ENCODE results near the gene PAK4.

The PAK4 gene

DNA sequence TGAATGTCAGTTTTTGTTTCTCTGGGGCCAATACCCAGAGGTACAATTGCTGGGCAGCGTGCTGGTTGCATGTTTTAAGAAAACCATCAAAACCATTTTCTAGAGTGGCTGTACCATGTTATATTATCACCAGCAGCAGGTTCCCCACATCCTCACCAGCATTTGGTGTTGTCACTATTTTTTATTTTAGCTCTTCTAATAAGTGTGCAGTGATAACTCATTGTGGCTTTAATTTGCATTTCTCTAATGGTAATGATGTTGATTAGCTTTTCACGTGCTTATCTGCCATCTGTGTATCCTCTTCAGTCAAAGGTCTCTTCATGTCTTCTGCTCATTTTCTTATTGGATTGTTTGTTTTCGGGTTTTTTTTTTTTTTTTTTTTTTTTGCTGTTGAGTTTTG is 21.9 kb downstream of the PAK4 start:
- DNase-seq: no peak

DNA sequence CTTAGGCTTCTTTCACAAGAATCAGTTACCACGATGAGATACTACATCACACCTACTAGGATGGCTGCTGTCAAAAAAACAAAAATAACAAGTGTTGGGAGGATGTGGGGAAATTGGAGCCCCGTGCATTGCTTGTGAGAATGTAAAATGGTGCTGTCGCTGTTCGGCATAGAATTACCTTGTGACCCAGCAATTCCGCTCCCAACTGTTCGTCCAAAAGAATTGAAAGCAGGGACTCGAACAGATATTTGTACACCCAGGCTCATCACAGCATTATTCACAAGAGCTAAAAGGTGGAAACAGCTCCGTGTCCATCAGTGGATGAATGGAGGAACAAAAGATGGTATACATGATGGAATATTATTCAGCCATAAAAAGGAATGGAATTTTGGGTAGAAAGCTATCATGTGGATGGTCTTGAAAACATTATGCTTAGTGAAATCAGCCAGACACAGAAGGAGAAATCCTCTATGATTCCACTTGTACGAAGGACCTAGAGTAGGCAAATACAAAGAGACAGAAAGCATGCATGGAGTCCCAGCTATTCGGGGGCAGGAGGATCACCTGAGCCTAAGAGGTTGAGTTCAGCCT is 23.4 kb downstream of the PAK4 start:
- DNase-seq: no peak

DNA sequence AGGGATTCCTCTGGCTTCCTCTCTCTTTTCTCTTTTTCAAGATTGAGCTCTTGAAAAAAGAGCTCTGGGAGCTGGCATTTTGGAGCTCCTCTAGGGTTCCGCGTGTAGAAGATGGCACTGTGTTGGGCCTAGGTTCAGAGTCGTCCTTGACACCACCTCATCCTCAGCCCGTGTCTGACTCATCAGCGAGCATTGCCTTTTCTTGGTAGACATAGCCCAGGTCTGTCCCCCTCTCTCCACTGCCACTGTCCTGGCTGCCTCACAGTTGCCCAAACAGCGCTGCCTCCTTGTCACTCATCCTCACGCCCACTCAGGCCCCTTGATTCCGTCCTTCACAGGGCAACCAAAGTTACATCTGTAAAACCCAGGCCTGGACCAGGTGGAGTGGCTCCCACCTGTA is 24.6 kb downstream of the PAK4 start:
- no peak for DNase-seq

DNA sequence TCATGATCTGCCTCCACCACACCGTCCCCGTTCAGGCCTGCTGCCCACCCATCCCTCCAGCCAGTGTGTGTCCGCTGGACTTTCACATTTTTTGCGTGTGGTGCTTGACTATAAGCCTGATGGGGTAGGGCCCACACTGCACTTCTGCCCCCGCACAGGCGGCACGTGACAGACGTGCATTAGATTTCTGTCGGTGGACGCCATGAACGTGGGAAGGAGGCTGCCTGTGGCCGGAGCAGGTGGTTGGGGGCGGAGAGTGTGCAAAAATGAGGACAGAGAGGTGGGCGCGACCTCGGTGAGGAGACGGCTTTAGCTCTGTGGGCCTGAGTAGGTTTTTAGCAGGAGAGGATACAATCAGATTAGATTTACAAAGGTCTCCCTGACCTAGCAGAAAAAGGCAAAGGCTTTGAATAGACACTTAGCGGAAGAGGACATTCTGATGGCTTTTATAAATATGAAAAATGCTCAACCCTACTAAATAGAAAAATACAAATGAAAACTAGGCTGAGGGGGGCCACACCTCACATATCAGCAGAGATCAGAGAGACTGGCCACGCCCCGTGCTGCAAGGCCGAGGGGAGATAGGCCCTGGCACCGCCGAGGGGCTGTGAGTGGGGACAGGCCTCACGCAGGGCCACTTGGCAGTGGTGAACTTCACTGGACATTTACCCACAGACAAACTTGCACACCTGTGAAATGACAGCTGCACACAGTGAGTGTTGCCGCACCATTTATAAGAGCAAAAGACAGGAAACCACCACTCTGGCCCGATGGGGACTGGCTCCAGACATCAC is 25.4 kb downstream of the PAK4 start:
- DNase-seq: no peak

DNA sequence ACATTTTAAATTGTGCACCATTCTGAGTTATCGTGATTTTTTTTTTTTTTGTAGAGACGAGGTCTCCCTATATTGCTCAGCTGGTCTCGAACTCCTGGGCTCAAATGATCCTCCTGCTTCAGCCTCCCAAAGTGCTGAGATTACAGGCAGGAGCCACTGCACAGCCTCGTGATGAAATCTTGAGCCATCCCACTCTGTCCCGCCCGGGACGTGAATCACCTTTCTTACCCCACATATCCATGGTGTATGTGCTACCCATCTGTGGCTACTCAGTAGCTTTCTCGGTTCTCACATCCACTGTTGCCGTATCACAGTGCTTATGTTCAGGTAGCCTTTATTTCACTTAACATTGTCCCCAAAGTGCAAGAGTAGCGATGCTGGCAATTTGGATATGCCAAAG is 26.5 kb downstream of the PAK4 start:
- no peak for DNase-seq

DNA sequence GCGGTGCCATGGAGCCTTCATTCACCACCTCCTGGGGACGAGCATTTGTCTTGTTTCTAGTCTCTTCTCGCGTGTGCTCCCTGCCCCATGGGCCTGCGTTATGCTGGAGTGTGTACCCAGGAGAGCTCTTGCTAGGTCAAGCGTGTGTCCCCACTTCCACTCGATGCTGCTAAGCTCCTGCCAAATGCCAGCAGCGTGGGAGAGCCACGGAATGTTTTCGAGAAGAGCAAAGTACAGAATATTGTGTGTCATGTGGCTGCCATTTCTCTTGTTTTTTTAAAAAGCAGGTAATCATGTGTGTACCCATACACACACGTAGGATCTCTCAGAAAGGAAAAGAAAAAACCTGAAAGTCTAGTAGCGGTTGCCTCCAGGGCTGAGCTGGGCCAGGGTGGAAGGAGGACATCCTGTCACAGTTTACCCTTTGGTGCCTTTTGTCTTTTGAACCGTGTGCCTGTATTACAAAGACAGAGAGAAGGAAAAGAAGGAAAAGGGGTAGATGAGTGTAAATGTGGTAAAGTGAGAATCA is 28.6 kb downstream of the PAK4 start:
- no peak for DNase-seq

DNA sequence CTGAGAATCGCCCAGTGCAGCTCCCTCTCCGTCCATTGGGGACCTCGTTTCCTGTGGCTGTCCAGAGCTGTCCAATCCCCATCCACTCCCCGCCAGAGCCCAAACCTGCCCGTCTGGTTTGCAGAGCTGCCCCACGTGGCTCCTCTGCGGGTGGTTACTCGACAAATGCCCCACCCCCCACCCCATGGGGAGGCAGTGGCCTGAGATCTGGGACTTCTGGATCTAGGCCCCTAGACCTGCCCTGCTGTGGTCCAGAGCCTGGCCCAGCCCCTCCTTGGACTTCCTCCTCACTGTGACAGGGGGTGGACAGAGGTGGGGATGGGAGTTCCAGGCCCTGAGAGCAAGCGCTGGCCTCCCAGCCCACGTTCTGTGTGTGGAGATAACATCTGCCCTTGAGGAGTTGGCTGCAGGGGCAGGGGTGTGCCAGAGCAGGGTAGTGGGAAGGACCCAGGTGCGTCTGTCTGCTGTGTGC is 29.1 kb downstream of the PAK4 start:
- peak; percentile 35 for DNase-seq

DNA sequence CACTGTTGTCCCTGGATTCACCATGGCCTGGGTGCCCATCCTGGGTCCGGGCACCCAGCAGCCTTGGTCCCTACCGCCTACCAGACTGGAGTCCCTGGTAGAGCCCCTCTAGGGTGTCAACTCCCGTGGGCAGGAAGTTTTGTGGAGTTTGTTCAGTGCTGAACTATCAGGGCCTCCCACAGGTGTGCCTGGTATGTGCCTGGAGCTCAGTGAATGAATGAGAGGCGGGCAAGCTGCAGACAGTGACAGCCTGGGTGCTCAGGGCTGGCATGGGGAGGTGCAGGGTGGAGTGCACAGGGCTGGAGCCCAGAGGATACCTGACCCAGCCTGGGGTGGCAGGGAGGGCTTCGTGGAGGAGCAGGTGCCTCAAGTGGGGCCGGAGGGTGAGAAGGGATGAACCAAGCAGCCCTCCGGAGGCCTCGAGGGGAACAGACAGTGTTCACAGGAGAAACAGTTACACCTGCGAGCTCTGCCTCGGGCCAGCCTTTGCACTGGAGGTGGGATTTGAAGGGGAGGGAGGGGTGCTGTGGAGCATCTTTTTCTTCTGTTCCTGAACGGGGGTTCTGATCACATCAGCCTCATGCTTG is 29.6 kb downstream of the PAK4 start:
- DNase-seq: no peak

DNA sequence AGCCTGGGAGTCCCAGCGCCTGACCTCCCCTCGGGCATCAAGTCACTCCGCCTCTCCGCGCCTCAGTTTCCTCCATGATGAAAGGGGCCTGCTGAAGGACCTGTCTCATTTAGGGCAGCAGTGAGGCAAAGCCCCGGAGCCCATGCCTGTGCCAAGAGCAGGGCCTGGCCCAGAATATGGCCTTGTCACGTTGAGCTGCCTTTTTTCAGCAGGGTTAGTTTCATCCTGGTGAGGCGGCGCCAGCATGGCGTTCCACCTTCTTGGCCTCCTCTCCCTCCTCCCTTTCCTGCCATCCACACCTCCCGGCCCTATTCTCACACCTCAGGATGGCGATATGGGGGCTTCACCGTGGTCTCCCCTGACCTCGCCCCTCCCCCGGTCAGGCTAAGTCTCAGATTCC is 30.2 kb downstream of the PAK4 start:
- DNase-seq: no peak

DNA sequence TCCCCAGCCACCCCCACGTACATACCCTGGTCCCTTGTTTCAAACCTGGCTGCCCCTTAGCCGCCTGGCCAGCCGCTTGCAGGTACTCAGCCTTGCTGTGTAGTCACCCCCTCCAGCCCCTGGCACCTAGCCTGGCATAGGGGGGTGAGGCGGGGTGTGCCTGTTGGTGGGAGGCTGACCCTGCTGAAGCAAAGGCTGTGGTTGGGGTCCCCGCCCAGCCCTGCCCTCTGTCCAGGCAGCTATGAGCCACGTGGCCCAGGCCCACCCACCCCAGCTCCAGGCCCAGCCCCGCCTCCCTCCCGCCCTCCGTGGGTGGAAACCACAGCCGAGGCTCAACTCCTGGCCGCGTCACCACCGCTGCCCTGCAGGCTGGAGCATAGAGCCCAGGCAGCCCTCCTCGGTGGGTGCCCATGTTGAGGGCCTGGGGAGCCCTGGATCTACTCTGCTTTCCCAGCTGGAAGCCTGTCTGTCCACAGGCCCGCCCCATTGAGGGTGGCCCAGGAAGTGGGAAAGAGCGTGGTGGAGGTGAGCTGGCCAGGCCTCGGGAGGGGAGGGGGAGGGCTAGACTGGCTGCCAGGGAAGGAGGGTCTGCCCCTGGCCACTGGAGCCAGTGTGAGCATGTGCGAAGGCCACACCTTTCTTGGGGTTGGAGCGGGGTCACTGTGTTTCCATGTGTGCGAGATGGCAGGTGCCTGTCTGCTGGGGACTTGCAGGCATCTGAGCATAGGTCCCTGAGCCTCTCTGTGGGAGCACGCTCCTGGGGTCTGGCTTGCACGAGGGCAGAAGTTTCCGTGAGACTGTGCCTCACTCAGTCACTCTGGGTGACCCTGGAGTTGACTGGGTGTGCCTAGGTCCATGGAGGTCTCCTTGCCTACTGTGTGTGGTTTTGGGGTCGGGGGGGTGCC is 31.0 kb downstream of the PAK4 start:
- DNase-seq: no peak

DNA sequence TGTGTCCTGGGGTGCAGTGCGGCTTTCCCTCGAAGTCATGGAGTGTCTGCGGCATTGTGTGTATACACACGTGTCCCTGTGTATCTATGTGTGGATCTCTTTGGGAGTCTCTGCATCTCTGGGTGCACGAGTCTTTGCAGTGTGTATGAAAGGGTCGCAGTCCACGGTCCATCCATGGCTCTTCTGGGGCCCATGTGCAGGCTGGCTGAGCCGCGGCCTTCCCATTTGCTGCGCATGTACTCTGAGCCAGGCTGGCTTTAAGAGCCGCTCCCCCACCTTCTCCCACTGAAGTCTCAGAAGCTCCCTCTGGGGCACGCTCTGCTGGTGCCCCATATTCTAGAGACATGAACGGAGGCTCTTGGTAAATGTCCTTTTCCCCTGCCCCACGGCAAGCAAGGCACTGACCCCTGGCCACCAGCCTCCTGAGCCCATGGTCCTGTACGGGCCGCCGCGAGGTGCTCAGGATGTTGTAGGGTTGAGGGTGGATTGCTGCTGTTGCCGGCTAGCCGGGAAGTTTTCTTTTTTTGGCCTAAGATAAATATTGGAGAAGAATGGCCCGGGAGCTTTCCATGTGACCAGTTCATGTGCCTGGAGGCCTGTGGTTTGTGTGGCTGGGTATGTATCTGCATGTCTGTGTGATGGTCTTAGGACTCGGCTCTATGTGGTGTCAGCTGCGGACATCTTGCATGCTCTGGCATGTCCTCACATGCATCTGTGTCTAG is 31.9 kb downstream of the PAK4 start:
- no peak for DNase-seq

DNA sequence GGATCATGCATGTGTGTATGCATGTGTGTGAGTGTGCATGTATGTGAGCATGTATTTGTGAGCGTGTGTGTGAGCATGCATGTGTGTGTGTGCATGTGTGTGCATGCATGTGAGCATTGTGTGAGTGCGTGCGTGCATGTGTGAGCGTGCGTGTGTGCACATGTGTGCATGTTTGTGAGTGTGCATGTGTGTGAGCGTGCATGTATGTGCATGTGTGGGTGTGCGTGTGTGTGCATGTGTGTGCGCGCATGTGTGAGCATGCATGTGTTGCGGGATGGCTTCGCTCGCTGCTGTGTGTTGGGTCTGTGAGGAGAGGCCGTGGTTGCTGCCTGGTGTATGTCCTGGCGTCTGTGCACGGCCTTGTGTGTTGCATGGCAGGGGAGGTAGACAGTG is 32.4 kb downstream of the PAK4 start:
- no peak for DNase-seq

DNA sequence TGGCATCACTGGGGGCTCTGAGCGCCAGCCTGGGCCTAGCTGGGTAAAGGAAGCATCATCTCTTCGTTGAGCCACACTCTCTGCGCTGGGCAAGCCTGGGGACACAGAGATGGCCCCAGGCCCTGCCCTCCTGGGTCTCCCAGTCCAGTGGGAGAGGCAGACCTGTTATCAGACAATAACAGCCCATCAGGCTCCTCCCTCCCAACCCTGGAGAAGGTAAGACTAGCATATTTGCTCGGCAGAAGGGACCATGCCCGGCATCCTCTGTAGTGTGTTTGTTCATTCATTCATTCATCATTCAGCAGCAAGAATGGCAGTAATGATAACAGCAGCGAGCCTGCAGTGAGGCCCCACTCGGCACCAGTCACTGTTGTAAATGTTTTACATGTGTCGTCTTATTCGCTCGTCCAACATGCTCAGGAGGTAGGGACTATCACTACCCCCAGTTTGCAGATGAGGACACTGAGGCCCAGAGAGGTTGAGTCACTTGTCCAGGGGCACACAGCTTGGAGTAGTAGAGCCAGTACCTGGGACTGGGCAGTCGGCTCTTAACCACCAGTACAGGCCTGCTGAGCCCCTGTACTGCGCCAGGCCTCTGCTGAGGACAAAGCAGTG is 33.2 kb downstream of the PAK4 start:
- DNase-seq: no peak

DNA sequence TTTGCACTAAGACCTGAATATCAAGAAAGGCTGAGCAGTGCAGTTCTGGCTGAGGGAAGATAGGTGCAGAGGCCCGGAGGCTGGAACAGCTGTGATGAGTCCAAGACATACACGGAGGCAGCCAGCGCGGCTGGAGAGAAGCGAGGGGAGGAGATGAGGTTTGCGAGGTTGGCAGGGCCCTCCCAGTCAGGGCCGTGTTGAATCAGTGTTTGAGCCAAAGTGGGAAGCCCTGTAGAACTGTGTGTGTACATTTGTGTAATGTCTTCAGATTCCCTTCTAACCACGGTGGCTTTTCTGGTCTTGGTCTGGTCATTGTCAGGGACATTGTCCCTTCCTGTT is 34.9 kb downstream of the PAK4 start:
- DNase-seq: no peak

DNA sequence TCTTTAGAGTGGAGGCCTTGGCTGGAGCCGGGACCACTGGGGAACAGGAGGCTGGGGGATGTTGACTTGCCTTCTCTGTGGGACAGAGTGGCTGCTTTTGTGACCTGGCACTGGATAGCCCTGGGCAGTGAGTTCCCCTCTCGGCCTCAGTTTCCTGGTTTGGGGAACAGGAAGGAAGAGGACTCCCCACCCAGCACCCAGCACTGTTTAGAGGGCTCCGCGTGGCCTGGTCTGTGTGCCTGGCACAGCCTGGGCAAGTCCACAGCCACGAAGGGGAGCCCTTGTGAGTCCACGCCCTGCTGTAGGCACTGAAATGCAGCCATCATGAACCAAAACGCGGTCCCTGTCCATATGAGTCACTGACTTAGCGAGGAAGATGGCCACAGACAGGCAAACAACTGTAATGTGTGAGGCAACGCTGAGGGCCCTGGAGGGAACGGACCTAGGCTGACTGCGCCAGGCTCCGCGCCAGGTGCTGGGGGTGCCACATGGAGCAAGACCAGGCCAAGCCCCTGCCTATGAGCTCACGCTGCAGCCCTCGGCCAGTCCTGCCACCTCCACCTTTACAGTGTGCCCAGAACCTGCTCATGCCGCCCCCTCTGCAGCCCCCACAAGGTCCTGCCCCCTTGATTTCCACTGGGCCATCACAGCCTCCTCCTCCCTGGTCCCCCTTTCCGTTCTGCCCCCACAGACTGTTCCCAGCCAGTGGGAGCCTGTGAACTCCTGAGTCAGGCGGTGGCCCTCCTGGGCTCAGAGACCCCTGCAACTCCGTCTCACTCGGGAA is 35.5 kb downstream of the PAK4 start:
- no peak for DNase-seq

DNA sequence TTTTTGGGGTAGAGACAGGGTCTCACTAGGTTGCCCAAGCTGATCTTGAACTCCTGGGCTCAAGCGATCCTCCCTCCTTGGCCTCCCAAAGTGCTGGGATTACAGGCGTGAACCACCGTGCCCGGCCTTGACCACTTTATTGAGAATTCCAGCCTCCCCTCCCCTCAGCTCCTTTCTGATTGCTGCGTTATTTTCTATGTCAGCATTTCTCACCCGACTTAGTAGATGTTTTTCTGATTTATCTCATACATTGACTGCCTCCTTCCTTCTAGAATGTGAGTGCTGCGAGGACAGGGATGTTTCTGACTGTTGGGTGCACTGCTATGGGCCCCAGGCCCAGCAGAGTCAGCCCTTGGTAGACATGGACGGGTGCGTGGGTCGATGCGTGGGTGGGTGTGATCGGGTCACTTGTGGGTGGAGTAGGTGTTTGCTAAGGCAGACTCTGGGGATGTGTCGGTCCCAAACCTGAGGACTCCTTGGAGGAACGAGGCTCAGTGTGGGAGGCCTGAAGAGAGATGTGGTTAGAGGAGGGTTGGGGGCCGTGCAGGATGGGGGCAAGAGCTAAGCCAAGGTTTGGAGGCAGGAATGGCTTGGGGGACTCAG is 37.0 kb downstream of the PAK4 start:
- no peak for DNase-seq

DNA sequence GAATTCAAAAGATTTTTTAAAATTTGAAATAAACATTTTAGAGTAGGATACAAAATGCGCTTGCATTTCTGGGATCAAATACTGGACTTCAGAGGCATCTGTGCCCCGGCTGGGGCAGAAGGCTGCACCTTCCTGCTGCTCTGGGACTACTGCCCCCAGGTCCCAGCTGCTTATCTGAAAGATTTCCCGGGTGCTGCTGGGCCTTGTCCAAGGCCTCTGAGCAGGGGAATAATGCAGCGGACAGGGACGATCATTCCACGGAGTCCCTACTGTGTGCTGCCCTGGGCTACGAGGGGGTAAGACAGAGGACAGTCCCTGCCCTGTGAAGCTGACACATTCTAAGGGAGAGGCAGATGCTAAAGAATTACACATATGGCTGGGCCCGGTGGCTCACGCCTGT is 38.0 kb downstream of the PAK4 start:
- no peak for DNase-seq

DNA sequence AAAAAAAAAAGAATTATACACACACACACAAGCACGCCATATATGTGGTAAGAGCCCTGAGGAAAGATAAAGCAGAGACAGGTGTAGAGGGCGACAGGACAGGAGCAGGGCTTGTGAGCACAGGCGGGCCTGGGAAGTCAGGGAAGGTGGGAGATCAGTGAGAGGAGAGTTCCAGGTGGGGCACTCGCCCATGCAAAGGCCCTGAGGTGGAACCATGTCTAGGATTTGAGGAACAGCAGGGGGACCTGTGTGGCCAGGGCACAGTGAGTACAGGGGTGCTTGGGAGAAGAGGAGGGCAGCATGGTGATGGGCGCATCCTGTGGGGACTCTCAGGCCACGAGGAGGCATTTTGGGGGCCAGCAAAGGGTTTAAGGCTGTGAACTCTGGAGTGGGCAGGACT is 38.7 kb downstream of the PAK4 start:
- no peak for DNase-seq

DNA sequence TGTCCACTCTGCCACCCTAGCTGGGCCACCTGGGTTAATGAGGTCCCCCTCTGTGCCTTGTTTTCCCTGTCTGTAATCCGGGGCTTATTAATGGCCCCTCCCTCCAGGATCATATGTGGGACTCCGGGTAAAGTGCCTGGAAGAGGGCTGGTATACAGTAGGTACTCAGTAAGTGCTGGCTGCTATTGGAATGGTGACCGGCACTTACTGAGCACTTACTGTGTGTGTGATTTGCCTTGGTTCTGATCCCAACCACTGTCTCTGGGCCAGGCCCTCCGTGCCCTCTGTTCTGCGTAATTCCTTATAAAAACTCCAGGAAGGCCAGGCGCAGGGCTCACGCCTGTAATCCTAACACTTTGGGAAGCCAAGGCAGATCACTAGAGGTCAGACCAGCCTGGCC is 40.3 kb downstream of the PAK4 start:
- DNase-seq: no peak

DNA sequence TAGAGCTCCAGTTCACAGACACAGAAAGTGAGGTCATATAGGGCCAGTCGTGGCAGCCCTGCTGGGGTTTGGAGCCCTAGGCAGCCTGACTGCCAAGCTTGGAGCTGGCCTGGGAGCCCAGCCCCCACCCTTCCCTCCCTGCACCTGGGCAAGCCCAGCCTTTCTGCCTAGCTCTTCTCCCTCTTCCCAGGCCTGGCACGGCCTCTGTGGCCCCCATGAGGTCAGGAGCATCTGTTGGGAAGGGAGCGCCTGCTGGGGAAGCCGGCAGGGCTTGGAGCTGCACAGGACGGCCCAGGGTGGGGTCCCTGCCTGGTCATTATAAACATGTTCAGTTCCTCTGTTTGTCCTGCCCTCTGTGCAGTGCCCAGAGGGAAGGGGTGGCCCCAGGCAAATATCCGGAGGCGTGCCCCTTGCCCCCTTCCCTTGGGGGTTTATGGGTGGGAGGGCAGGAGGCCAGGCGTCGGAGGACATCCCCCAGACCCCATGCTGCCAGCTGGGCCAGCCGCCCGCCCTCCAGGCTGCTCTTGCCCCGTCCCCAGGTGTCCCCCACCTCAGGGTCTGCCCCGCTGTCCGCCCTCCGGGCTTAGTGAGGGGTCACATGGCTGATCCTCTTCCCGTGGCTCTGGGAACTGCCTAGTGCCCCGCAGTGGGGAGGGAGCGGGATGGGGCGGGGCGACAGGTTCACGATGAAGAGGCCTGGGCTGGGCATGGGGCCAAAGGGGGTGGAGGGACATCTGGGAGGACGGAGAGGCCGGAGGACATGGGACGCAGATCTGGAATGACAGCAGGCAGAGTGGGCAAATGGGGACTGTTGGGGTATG is 41.2 kb downstream of the PAK4 start:
- peak; percentile 42 for DNase-seq
